Nephron progenitor cell (in vitro differentiated cells): Measurements from ENCODE around the gene EDIL3.

ENCODE experiments used
- DNase-seq: peaks from one replicate; pipeline ENCODE4 v3.0.0; 2021
- H3K27ac Mint-ChIP-seq: 2 replicates; pipeline ENCODE4 v1.8.0; 2021; ENCODE audit warnings: mild to moderate bottlenecking, moderate library complexity, mixed read lengths
- H3K27me3 Mint-ChIP-seq: 2 replicates; pipeline ENCODE4 v1.8.0; 2021; ENCODE audit warnings: mild to moderate bottlenecking, low read depth, mixed read lengths; ENCODE audit not compliant: poor library complexity
- H3K36me3 Mint-ChIP-seq: 2 replicates; pipeline ENCODE4 v1.8.0; 2021; ENCODE audit warnings: low read depth, mixed read lengths
- H3K4me1 Mint-ChIP-seq: 2 replicates; pipeline ENCODE4 v1.8.0; 2021; ENCODE audit warnings: mixed read lengths
- H3K4me3 Mint-ChIP-seq: 2 replicates; pipeline ENCODE4 v1.8.0; 2021; ENCODE audit warnings: mild to moderate bottlenecking, moderate library complexity, mixed read lengths
- H3K9me3 Mint-ChIP-seq: 2 replicates; pipeline ENCODE4 v1.8.0; 2021; ENCODE audit warnings: mild to moderate bottlenecking, moderate library complexity, mixed read lengths
- CTCF ChIP-seq: fragments of 200-600 bp; sonication (generic); IDR thresholded peaks from 2 replicates; pipeline ENCODE4 v1.5.0; 2021; ENCODE audit warnings: antibody characterized with exemption

EDIL3 gene

GRCh38 chr5:84285641-84286637 lies 98.7 kb downstream of the EDIL3 start:
- Mint-ChIP-seq H3K4me1 (peaks cover 18% of the 10 kb centered on the region), H3K27ac (no peak overlapping the region), H3K27me3 (no peaks in the 10 kb centered on the region), H3K9me3 (no peaks in the 10 kb centered on the region), H3K36me3 (no peaks in the 10 kb centered on the region), H3K4me3 (no peak overlapping the region)
- no peak for DNase-seq
- no peak for TF ChIP-seq CTCF

GRCh38 chr5:84281383-84281782 lies 103.3 kb downstream of the EDIL3 start:
- Mint-ChIP-seq H3K4me1 (peaks cover 14% of the 10 kb centered on the region), H3K27me3 (no peaks in the 10 kb centered on the region), H3K27ac (no peak overlapping the region), H3K36me3 (no peaks in the 10 kb centered on the region), H3K4me3 (no peak overlapping the region), H3K9me3 (no peaks in the 10 kb centered on the region)
- TF ChIP-seq CTCF = no peak
- DNase-seq = no peak

GRCh38 chr5:84279234-84279633 lies 105.4 kb downstream of the EDIL3 start:
- no peak for TF ChIP-seq CTCF
- Mint-ChIP-seq H3K27ac (no peak overlapping the region), H3K4me1 (peaks cover 14% of the 10 kb centered on the region), H3K27me3 (no peaks in the 10 kb centered on the region), H3K36me3 (no peaks in the 10 kb centered on the region), H3K9me3 (no peaks in the 10 kb centered on the region), H3K4me3 (no peak overlapping the region)
- DNase-seq = no peak

- no peak for TF ChIP-seq CTCF
- Mint-ChIP-seq H3K9me3 (no peaks in the 10 kb centered on the region), H3K4me3 (no peak overlapping the region), H3K36me3 (no peaks in the 10 kb centered on the region), H3K27ac (no peak overlapping the region), H3K4me1 (peaks cover 28% of the 10 kb centered on the region), H3K27me3 (no peaks in the 10 kb centered on the region)
- no peak for DNase-seq
Measured at GRCh38 chr5:84275609-84276008, 109.1 kb downstream of the EDIL3 start.

- Mint-ChIP-seq H3K27ac (no peak overlapping the region), H3K4me3 (no peak overlapping the region), H3K36me3 (no peaks in the 10 kb centered on the region), H3K27me3 (no peaks in the 10 kb centered on the region), H3K9me3 (no peaks in the 10 kb centered on the region), H3K4me1 (peaks cover 24% of the 10 kb centered on the region)
- TF ChIP-seq CTCF = peak; percentile 65
- peak; percentile 47 for DNase-seq
Measured at GRCh38 chr5:84274585-84275468, 109.9 kb downstream of the EDIL3 start.
